NCI-H1048 (cell line): ENCODE measurements around the gene USP5.

ENCODE experiments used
- DNase-seq: peaks from one replicate; lab custom pipeline; 2025; lab: John Stamatoyannopoulos, UW

Gene USP5

GRCh38 chr12:6914947-6915788 lies 63.2 kb downstream of the USP5 start:
- DNase-seq: no peak

- no peak for DNase-seq
Observed at GRCh38 chr12:6915789-6916285, 63.9 kb downstream of the USP5 start.
